Measurements from ENCODE around the gene ICAM4.

- no peak for TF ChIP-seq POLR2AphosphoS5 (IDR thresholded peaks at IDR 0.05; ENCODE audit: low read depth, low read length)
- no peak for TF ChIP-seq SIN3A (IDR thresholded peaks at IDR 0.05; ENCODE audit: borderline replicate concordance, insufficient read depth, low read length)
Measured at GRCh38 chr19:10291554-10292205, 4.9 kb downstream of the ICAM4 start.
